ENCODE results near the gene DNAH11. TPM values are rescaled to one million over a fixed set of nuclear protein-coding genes. Genes with fewer than 3 reads are reported as not detected.

The DNAH11 gene
- total RNA-seq, 1 experiment from 2014 or later, result 0.39 TPM

GRCh38 chr7:21916176-21916575, 373.3 kb downstream of the DNAH11 start:
- RAD21 ChIA-PET (ENCODE audit: low non-redundant PET in 1 of 2, low total read pairs in 2 of 2, uncharacterized antibody in 2 of 2, unreplicated experiment in 2 of 2), result no interaction called here
- H3K9me2 ChIP-seq (ENCODE audit: insufficient read depth), result no peaks in the 10 kb centered on the region
- H3K9me3 ChIP-seq (ENCODE audit: control insufficient read depth in 1 of 2, insufficient read depth in 1 of 2, low read depth in 1 of 2, low read length in 2 of 2), result no peaks in the 10 kb centered on the region
- no TSS peak for BruUV-seq (replicated peaks)
- intact Hi-C loops (cut with micrococcal nuclease), result no loop called here
- POLR2A ChIA-PET, result no interaction called here
- H3K79me2 ChIP-seq (ENCODE audit: insufficient read depth, low read length), result peaks cover 55% of the 10 kb centered on the region
- no peak overlapping the region for H2AFZ ChIP-seq (ENCODE audit: low read depth, low read length, poor library complexity, severe bottlenecking)
- H3K27me3 ChIP-seq (ENCODE audit: insufficient read depth, low read length), result no peaks in the 10 kb centered on the region
- H3K4me2 ChIP-seq (ENCODE audit: low read length), result no peak overlapping the region
- no peak overlapping the region for H3K9ac ChIP-seq (ENCODE audit: low read length)
- TF ChIP-seq SRF (IDR thresholded peaks at IDR 0.05; ENCODE audit: low read depth) (no peak), CEBPB (IDR thresholded peaks at IDR 0.05; ENCODE audit: low read depth) (no peak), RAD21 (IDR thresholded peaks at IDR 0.05; ENCODE audit: low read depth) (no peak), POLR2AphosphoS5 (IDR thresholded peaks at IDR 0.05; ENCODE audit: low read depth, low read length) (no peak), FOSL1 (IDR thresholded peaks at IDR 0.05; ENCODE audit: low read depth) (no peak), SIN3A (IDR thresholded peaks at IDR 0.05; ENCODE audit: low read depth) (no peak), YY1 (IDR thresholded peaks at IDR 0.05; ENCODE audit: extremely low read depth, insufficient replicate concordance, low read depth, low read length) (no peak)
- H3K27ac ChIP-seq (ENCODE audit: low read depth, low read length), result no peak overlapping the region
- CTCF ChIA-PET, result no interaction called here
- H3K36me3 ChIP-seq (ENCODE audit: control insufficient read depth in 1 of 2, insufficient read depth in 2 of 2, low read length in 2 of 2), result peaks cover 14 to 18% of the 10 kb centered on the region in 2 experiments; a peak in 3 of 4 replicates
- H3K4me3 ChIP-seq (replicated peaks in 1 of 2; ENCODE audit: low read depth in 1 of 2, low read length in 2 of 2), result no peak overlapping the region
- no peaks in the 10 kb centered on the region for H4K20me1 ChIP-seq (ENCODE audit: insufficient read depth)
- no peaks in the 10 kb centered on the region for H3K4me1 ChIP-seq (ENCODE audit: control insufficient read depth in 1 of 2, insufficient read depth in 2 of 2, low read length in 2 of 2)
- ATAC-seq (no peak), DNase-seq (ENCODE audit: low read depth, low spot score) (no peak)

GRCh38 chr7:21916629-21917028, 373.8 kb downstream of the DNAH11 start:
- H4K20me1 ChIP-seq (ENCODE audit: insufficient read depth), result no peaks in the 10 kb centered on the region
- CTCF ChIA-PET, result no interaction called here
- no peaks in the 10 kb centered on the region for H3K9me3 ChIP-seq (ENCODE audit: control insufficient read depth in 1 of 2, insufficient read depth in 1 of 2, low read depth in 1 of 2, low read length in 2 of 2)
- no peaks in the 10 kb centered on the region for H3K4me1 ChIP-seq (ENCODE audit: control insufficient read depth in 1 of 2, insufficient read depth in 2 of 2, low read length in 2 of 2)
- peaks cover 60% of the 10 kb centered on the region for H3K79me2 ChIP-seq (ENCODE audit: insufficient read depth, low read length)
- intact Hi-C loops (cut with micrococcal nuclease), result no loop called here
- peaks cover 14 to 16% of the 10 kb centered on the region in 2 experiments; a peak in 3 of 4 replicates for H3K36me3 ChIP-seq (ENCODE audit: control insufficient read depth in 1 of 2, insufficient read depth in 2 of 2, low read length in 2 of 2)
- H2AFZ ChIP-seq (ENCODE audit: low read depth, low read length, poor library complexity, severe bottlenecking), result no peak overlapping the region
- H3K4me3 ChIP-seq (replicated peaks in 1 of 2; ENCODE audit: low read depth in 1 of 2, low read length in 2 of 2), result no peak overlapping the region
- no peak overlapping the region for H3K27ac ChIP-seq (ENCODE audit: low read depth, low read length)
- no TSS peak for BruUV-seq (replicated peaks)
- no peaks in the 10 kb centered on the region for H3K9me2 ChIP-seq (ENCODE audit: insufficient read depth)
- POLR2A ChIA-PET, result no interaction called here
- no peaks in the 10 kb centered on the region for H3K27me3 ChIP-seq (ENCODE audit: insufficient read depth, low read length)
- ATAC-seq (no peak), DNase-seq (ENCODE audit: low read depth, low spot score) (no peak)
- no peak overlapping the region for H3K9ac ChIP-seq (ENCODE audit: low read length)
- RAD21 ChIA-PET (ENCODE audit: low non-redundant PET in 1 of 2, low total read pairs in 2 of 2, uncharacterized antibody in 2 of 2, unreplicated experiment in 2 of 2), result no interaction called here
- H3K4me2 ChIP-seq (ENCODE audit: low read length), result no peak overlapping the region
- TF ChIP-seq YY1 (IDR thresholded peaks at IDR 0.05; ENCODE audit: extremely low read depth, insufficient replicate concordance, low read depth, low read length) (no peak), REST (IDR thresholded peaks at IDR 0.05; ENCODE audit: low read depth) (no peak), FOSL1 (IDR thresholded peaks at IDR 0.05; ENCODE audit: low read depth) (no peak), EZH2phosphoT487 (IDR thresholded peaks at IDR 0.05; ENCODE audit: borderline replicate concordance) (no peak), ZNF274 (IDR thresholded peaks at IDR 0.05; ENCODE audit: low read depth, low read length) (no peak), TCF7L2 (IDR thresholded peaks at IDR 0.05; ENCODE audit: borderline replicate concordance, extremely low read depth, insufficient read depth, insufficient read length) (no peak), SRF (IDR thresholded peaks at IDR 0.05; ENCODE audit: low read depth) (no peak), EZH2 (IDR thresholded peaks at IDR 0.05) (no peak), ZFX (IDR thresholded peaks at IDR 0.05) (no peak), ATF3 (IDR thresholded peaks at IDR 0.05) (no peak), SIN3A (IDR thresholded peaks at IDR 0.05; ENCODE audit: low read depth) (no peak), ZBTB33 (IDR thresholded peaks at IDR 0.05; ENCODE audit: extremely low read depth, insufficient replicate concordance, low read length) (no peak)

Measured in HCT116 (cell line).